CD14-positive monocyte (primary cell): ENCODE measurements around the gene TSPEAR. TPM values are rescaled to one million over a fixed set of nuclear protein-coding genes. Genes with fewer than 3 reads are reported as not detected.
"Not testable (repeated sequence)": the region's sequence is repeated elsewhere in the genome, so short reads cannot be mapped to it uniquely, and the experiment has no call there.

Source experiments
- DNase-seq, 3 donors: peaks; one replicate each; pipeline ENCODE4 v3.0.0-alpha.2; 2011 to 2022
- H2AFZ ChIP-seq: 2 replicates; pipeline ENCODE4 v1.6.0; 2012; ENCODE audit warnings: mild to moderate bottlenecking, low read depth, low read length, inconsistent platforms; ENCODE audit not compliant: insufficient read depth, poor library complexity, severe bottlenecking
- H3K27ac ChIP-seq, 2 donors: 1 replicate in 1 of 2; 2 replicates in 1 of 2; pipeline ENCODE4 v1.5.1; 2012 to 2013; ENCODE audit warnings: low read length in 2 of 2, control low read depth in 1 of 2, inconsistent platforms in 1 of 2, low read depth in 1 of 2, mild to moderate bottlenecking in 1 of 2
- H3K27me3 ChIP-seq, 2 donors: one replicate each; pipeline versions ENCODE4 v1.6.0 to v1.6.1; 2011 to 2013; ENCODE audit warnings: low read length in 2 of 2; ENCODE audit not compliant: control insufficient read depth in 2 of 2, insufficient read depth in 2 of 2
- H3K36me3 ChIP-seq, 2 donors: replicated peaks in 1 of 2; 1 replicate in 1 of 2; 2 replicates in 1 of 2; pipeline versions ENCODE4 v1.5.1 to v1.6.1; 2012 to 2013; ENCODE audit warnings: low read length in 2 of 2, control low read depth in 1 of 2, inconsistent platforms in 1 of 2, mild to moderate bottlenecking in 1 of 2; ENCODE audit not compliant: insufficient read depth in 2 of 2, control insufficient read depth in 1 of 2
- H3K4me1 ChIP-seq, 2 donors: 1 replicate in 1 of 2; 2 replicates in 1 of 2; pipeline versions ENCODE4 v1.5.1 to v1.6.1; 2012 to 2013; ENCODE audit warnings: low read length in 2 of 2, control low read depth in 1 of 2, inconsistent platforms in 1 of 2, mild to moderate bottlenecking in 1 of 2, moderate library complexity in 1 of 2; ENCODE audit not compliant: insufficient read depth in 2 of 2, control insufficient read depth in 1 of 2
- H3K4me2 ChIP-seq: replicated peaks from 2 replicates; pipeline ENCODE3; 2012; ENCODE audit warnings: low read length, moderate library complexity, mild to moderate bottlenecking; ENCODE audit not compliant: poor library complexity, severe bottlenecking; ENCODE audit errors: extremely low read depth
- H3K4me3 ChIP-seq, 3 experiments: fragments of 200-600 bp in 1 of 3; sonication (generic) in 1 of 3; replicated peaks in 1 of 3; 1 replicate in 2 of 3; 2 replicates in 1 of 3; pipeline ENCODE4 v1.5.1; 2011 to 2013; ENCODE audit warnings: low read length in 3 of 3, mild to moderate bottlenecking in 3 of 3, control low read depth in 2 of 3, low read depth in 2 of 3, inconsistent platforms in 1 of 3, moderate library complexity in 1 of 3
- H3K79me2 ChIP-seq: 2 replicates; pipeline ENCODE4 v1.6.0; 2012; ENCODE audit warnings: mild to moderate bottlenecking, control low read depth, inconsistent platforms, low read length, moderate library complexity; ENCODE audit not compliant: insufficient read depth
- H3K9ac ChIP-seq: 2 replicates; pipeline ENCODE4 v1.6.0; 2017; ENCODE audit warnings: low read length, mild to moderate bottlenecking; ENCODE audit not compliant: insufficient read depth, poor library complexity, severe bottlenecking
- H3K9me3 ChIP-seq, 2 donors: replicated peaks in 1 of 2; 1 replicate in 1 of 2; 2 replicates in 1 of 2; pipeline versions ENCODE4 v1.5.1 to v1.6.1; 2012 to 2013; ENCODE audit warnings: low read length in 2 of 2, control low read depth in 1 of 2; ENCODE audit not compliant: control insufficient read depth in 1 of 2, insufficient read depth in 1 of 2
- H4K20me1 ChIP-seq: 2 replicates; pipeline ENCODE4 v1.6.0; 2012; ENCODE audit warnings: mild to moderate bottlenecking, low read length, control low read depth, moderate library complexity; ENCODE audit not compliant: insufficient read depth
- H3K27ac Mint-ChIP-seq, 7 donors: one replicate each; pipeline ENCODE4 v1.8.0; 2020; ENCODE audit warnings: mild to moderate bottlenecking in 7 of 7, mixed read lengths in 7 of 7, moderate library complexity in 6 of 7, inconsistent platforms in 2 of 7
- H3K27me3 Mint-ChIP-seq, 3 donors: one replicate each; pipeline ENCODE4 v1.8.0; 2021 to 2022; ENCODE audit warnings: low read depth in 3 of 3, mild to moderate bottlenecking in 3 of 3, mixed read lengths in 3 of 3, moderate library complexity in 3 of 3, inconsistent platforms in 1 of 3
- H3K36me3 Mint-ChIP-seq, 2 donors: one replicate each; pipeline ENCODE4 v1.8.0; 2020; ENCODE audit warnings: mixed read lengths in 2 of 2, inconsistent platforms in 1 of 2, mild to moderate bottlenecking in 1 of 2
- H3K4me1 Mint-ChIP-seq: one replicate; pipeline ENCODE4 v1.8.0; 2020; ENCODE audit warnings: mild to moderate bottlenecking, mixed read lengths
- H3K4me3 Mint-ChIP-seq, 2 donors: one replicate each; pipeline ENCODE4 v1.8.0; 2020; ENCODE audit warnings: mild to moderate bottlenecking in 2 of 2, mixed read lengths in 2 of 2, moderate library complexity in 1 of 2
- H3K9me3 Mint-ChIP-seq, 7 donors: one replicate each; pipeline ENCODE4 v1.8.0; 2020 to 2022; ENCODE audit warnings: mixed read lengths in 7 of 7, mild to moderate bottlenecking in 6 of 7, moderate library complexity in 6 of 7, inconsistent platforms in 2 of 7
- WGBS: methylation state at CpG from one replicate; pipeline ENCODE4 v1.1.5; 2013; ENCODE audit warnings: missing lambda C conversion rate; ENCODE audit not compliant: insufficient coverage; 5-methylcytosine and 5-hydroxymethylcytosine counted together
- intact Hi-C, 2 donors: fragments of 100-400 bp; cut with micrococcal nuclease; formaldehyde crosslinking; loops; one replicate each; pipeline versions ENCODE4 v1.15.0 to v1.15.1; 2023
- polyA plus RNA-seq, 3 donors: library from polyadenylated mRNA; depleted of rRNA in 1 of 3; unstranded in 2 of 3; stranded (reverse) in 1 of 3; fragments of 300-500 nt in 2 of 3; fragments of >200 nt in 1 of 3; fragmentation: Illumina TruSeq in 2 of 3; gene quantifications; 1 replicate in 2 of 3; 2 replicates in 1 of 3; pipeline ENCODE4 v1.2.3, GENCODE V29; 2012 to 2021
- TF ChIP-seq, protein P1 (sequence below): fragments of 200-600 bp; IDR thresholded peaks from one replicate; pipeline ENCODE4 v1.8.0; 2022; ENCODE audit warnings: antibody characterized with exemption, mild to moderate bottlenecking

The TSPEAR gene
- polyA plus RNA-seq, 3 donors, result not detected

GRCh38 chr21:44550807-44551206, 160.6 kb downstream of the TSPEAR start:
- peaks cover 14 to 22% (median 17%) of the 10 kb centered on the region in 7 donors for H3K9me3 Mint-ChIP-seq
- Histone ChIP-seq H3K9ac (no peak overlapping the region), H3K79me2 (no peaks in the 10 kb centered on the region), H3K4me3 (no peak overlapping the region), H2AFZ (no peak overlapping the region), H4K20me1 (no peaks in the 10 kb centered on the region), H3K27me3 (peaks cover 2 to 16% of the 10 kb centered on the region in 2 donors), H3K4me1 (no peaks in the 10 kb centered on the region), H3K4me2 (no peak overlapping the region), H3K36me3 (no peaks in the 10 kb centered on the region), H3K9me3 (peaks cover 11 to 13% of the 10 kb centered on the region in 2 donors), H3K27ac (no peak overlapping the region)
- TF ChIP-seq, protein P1, sequence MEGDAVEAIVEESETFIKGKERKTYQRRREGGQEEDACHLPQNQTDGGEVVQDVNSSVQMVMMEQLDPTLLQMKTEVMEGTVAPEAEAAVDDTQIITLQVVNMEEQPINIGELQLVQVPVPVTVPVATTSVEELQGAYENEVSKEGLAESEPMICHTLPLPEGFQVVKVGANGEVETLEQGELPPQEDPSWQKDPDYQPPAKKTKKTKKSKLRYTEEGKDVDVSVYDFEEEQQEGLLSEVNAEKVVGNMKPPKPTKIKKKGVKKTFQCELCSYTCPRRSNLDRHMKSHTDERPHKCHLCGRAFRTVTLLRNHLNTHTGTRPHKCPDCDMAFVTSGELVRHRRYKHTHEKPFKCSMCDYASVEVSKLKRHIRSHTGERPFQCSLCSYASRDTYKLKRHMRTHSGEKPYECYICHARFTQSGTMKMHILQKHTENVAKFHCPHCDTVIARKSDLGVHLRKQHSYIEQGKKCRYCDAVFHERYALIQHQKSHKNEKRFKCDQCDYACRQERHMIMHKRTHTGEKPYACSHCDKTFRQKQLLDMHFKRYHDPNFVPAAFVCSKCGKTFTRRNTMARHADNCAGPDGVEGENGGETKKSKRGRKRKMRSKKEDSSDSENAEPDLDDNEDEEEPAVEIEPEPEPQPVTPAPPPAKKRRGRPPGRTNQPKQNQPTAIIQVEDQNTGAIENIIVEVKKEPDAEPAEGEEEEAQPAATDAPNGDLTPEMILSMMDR, result no peak
- peak overlapping the region in 1 of 7 donors; percentile 55 for H3K27ac Mint-ChIP-seq
- 78% methylated on average over 10 of the region's 10 CpGs for WGBS
- no peaks in the 10 kb centered on the region for H3K36me3 Mint-ChIP-seq
- no peaks in the 10 kb centered on the region for H3K4me1 Mint-ChIP-seq
- H3K4me3 Mint-ChIP-seq, result no peak overlapping the region
- DNase-seq, result no peak
- peaks cover 25 to 51% (median 29%) of the 10 kb centered on the region in 3 donors for H3K27me3 Mint-ChIP-seq
- intact Hi-C loops, result no loop called here

DNA sequence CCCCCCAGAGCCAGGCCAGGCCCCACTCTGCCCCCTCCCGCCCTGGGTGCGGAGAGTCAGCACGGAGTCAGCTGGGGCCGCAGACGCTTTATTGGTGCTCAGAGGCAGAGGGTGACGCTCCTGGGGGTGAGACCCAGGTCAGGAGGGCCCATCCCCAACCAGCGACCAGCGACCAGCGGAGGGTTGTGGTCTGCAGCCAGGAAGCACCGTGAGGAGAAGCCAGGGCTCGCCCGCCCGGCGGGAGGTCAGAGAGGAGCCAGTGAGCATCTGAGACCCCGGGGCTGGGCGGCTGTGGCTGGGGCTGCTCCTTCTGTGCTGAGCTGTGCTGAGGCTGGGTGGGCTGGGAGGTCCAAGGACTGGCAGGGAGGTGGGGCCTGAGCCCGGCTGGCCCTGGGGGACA, 161.1 kb downstream of the TSPEAR start:
- WGBS, result 47% methylated on average over 9 of the region's 17 CpGs
- H3K27me3 Mint-ChIP-seq, result peaks cover 25 to 53% (median 31%) of the 10 kb centered on the region in 3 donors
- H4K20me1 ChIP-seq, H3K27ac ChIP-seq, H2AFZ ChIP-seq, H3K4me1 ChIP-seq, H3K79me2 ChIP-seq, intact Hi-C loops, H3K4me3 Mint-ChIP-seq, H3K27ac Mint-ChIP-seq, H3K4me3 ChIP-seq, H3K4me2 ChIP-seq, H3K9ac ChIP-seq, DNase-seq, H3K4me1 Mint-ChIP-seq, H3K36me3 Mint-ChIP-seq, H3K36me3 ChIP-seq: not testable (repeated sequence)
- Histone ChIP-seq H3K27me3 (peaks cover 2 to 16% of the 10 kb centered on the region in 2 donors), H3K9me3 (peaks cover 11 to 13% of the 10 kb centered on the region in 2 donors)
- peaks cover 14 to 25% (median 19%) of the 10 kb centered on the region in 7 donors for H3K9me3 Mint-ChIP-seq
